ENCODE data around the gene ARVCF.

Gene ARVCF

GRCh38 chr22:19975707-19976035 is 41.0 kb downstream of the ARVCF start:
- Mint-ChIP-seq H3K27me3 (ENCODE audit: low read depth) (no peaks in the 10 kb centered on the region), H3K4me1 (ENCODE audit: low read depth) (no peaks in the 10 kb centered on the region), H3K4me3 (no peak overlapping the region), H3K36me3 (ENCODE audit: low read depth) (no peaks in the 10 kb centered on the region), H3K27ac (no peak overlapping the region), H3K9me3 (no peaks in the 10 kb centered on the region)

- H3K27me3 Mint-ChIP-seq (ENCODE audit: low read depth) = no peaks in the 10 kb centered on the region
- peaks cover 2% of the 10 kb centered on the region for H3K4me1 Mint-ChIP-seq (ENCODE audit: low read depth)
- H3K4me3 Mint-ChIP-seq = no peak overlapping the region
- H3K27ac Mint-ChIP-seq = no peak overlapping the region
- H3K36me3 Mint-ChIP-seq (ENCODE audit: low read depth) = no peaks in the 10 kb centered on the region
- H3K9me3 Mint-ChIP-seq = no peaks in the 10 kb centered on the region
Observed at GRCh38 chr22:19974935-19975706, 41.5 kb downstream of the ARVCF start.

GRCh38 chr22:19974268-19974861 is 42.3 kb downstream of the ARVCF start:
- Mint-ChIP-seq H3K9me3 (no peaks in the 10 kb centered on the region), H3K27me3 (ENCODE audit: low read depth) (no peaks in the 10 kb centered on the region), H3K27ac (no peak overlapping the region), H3K4me3 (no peak overlapping the region), H3K4me1 (ENCODE audit: low read depth) (peaks cover 2% of the 10 kb centered on the region), H3K36me3 (ENCODE audit: low read depth) (no peaks in the 10 kb centered on the region)

- Mint-ChIP-seq H3K36me3 (ENCODE audit: low read depth) (no peaks in the 10 kb centered on the region), H3K4me1 (ENCODE audit: low read depth) (peaks cover 2% of the 10 kb centered on the region), H3K9me3 (no peaks in the 10 kb centered on the region), H3K27ac (no peak overlapping the region), H3K27me3 (ENCODE audit: low read depth) (no peaks in the 10 kb centered on the region), H3K4me3 (no peak overlapping the region)
Observed at GRCh38 chr22:19973551-19974267, 42.9 kb downstream of the ARVCF start.

- Mint-ChIP-seq H3K4me1 (ENCODE audit: low read depth) (peaks cover 2% of the 10 kb centered on the region), H3K4me3 (no peak overlapping the region), H3K9me3 (no peaks in the 10 kb centered on the region), H3K27me3 (ENCODE audit: low read depth) (no peaks in the 10 kb centered on the region), H3K36me3 (ENCODE audit: low read depth) (no peaks in the 10 kb centered on the region), H3K27ac (no peak overlapping the region)
Observed at GRCh38 chr22:19972652-19973550, 43.7 kb downstream of the ARVCF start.

GRCh38 chr22:19972251-19972650 is 44.4 kb downstream of the ARVCF start:
- no peaks in the 10 kb centered on the region for H3K27me3 Mint-ChIP-seq (ENCODE audit: low read depth)

GRCh38 chr22:19971276-19972124 is 45.1 kb downstream of the ARVCF start:
- Mint-ChIP-seq H3K9me3 (no peaks in the 10 kb centered on the region), H3K36me3 (ENCODE audit: low read depth) (peaks cover 3% of the 10 kb centered on the region), H3K27me3 (ENCODE audit: low read depth) (no peaks in the 10 kb centered on the region), H3K4me3 (no peak overlapping the region), H3K4me1 (ENCODE audit: low read depth) (peaks cover 5% of the 10 kb centered on the region), H3K27ac (no peak overlapping the region)

More at GRCh38 chr22:19972251-19972650, 44.4 kb downstream of the ARVCF start:
- H3K36me3 Mint-ChIP-seq (ENCODE audit: low read depth) = no peaks in the 10 kb centered on the region
- peaks cover 2% of the 10 kb centered on the region for H3K4me1 Mint-ChIP-seq (ENCODE audit: low read depth)
- no peaks in the 10 kb centered on the region for H3K9me3 Mint-ChIP-seq
- H3K27ac Mint-ChIP-seq = no peak overlapping the region
- H3K4me3 Mint-ChIP-seq = no peak overlapping the region

GRCh38 chr22:19970479-19971275 is 45.9 kb downstream of the ARVCF start:
- peaks cover 5% of the 10 kb centered on the region for H3K4me1 Mint-ChIP-seq (ENCODE audit: low read depth)
- H3K36me3 Mint-ChIP-seq (ENCODE audit: low read depth) = peaks cover 3% of the 10 kb centered on the region
- H3K9me3 Mint-ChIP-seq = no peaks in the 10 kb centered on the region
- no peak overlapping the region for H3K27ac Mint-ChIP-seq
- no peaks in the 10 kb centered on the region for H3K27me3 Mint-ChIP-seq (ENCODE audit: low read depth)
- H3K4me3 Mint-ChIP-seq = no peak overlapping the region

GRCh38 chr22:19970031-19970478 is 46.6 kb downstream of the ARVCF start:
- H3K27ac Mint-ChIP-seq = no peak overlapping the region
- peaks cover 3% of the 10 kb centered on the region for H3K36me3 Mint-ChIP-seq (ENCODE audit: low read depth)
- no peaks in the 10 kb centered on the region for H3K27me3 Mint-ChIP-seq (ENCODE audit: low read depth)
- no peak overlapping the region for H3K4me3 Mint-ChIP-seq
- H3K9me3 Mint-ChIP-seq = no peaks in the 10 kb centered on the region
- H3K4me1 Mint-ChIP-seq (ENCODE audit: low read depth) = peaks cover 5% of the 10 kb centered on the region

- H3K4me3 Mint-ChIP-seq = no peak overlapping the region
- H3K27ac Mint-ChIP-seq = no peak overlapping the region
- H3K36me3 Mint-ChIP-seq (ENCODE audit: low read depth) = peaks cover 3% of the 10 kb centered on the region
- no peaks in the 10 kb centered on the region for H3K27me3 Mint-ChIP-seq (ENCODE audit: low read depth)
- H3K4me1 Mint-ChIP-seq (ENCODE audit: low read depth) = peaks cover 5% of the 10 kb centered on the region
- H3K9me3 Mint-ChIP-seq = no peaks in the 10 kb centered on the region
Observed at GRCh38 chr22:19969141-19969928, 47.3 kb downstream of the ARVCF start.

GRCh38 chr22:19968450-19968891 is 48.2 kb downstream of the ARVCF start:
- Mint-ChIP-seq H3K36me3 (ENCODE audit: low read depth) (peaks cover 3% of the 10 kb centered on the region), H3K27me3 (ENCODE audit: low read depth) (no peaks in the 10 kb centered on the region), H3K9me3 (no peaks in the 10 kb centered on the region), H3K27ac (no peak overlapping the region), H3K4me1 (ENCODE audit: low read depth) (peaks cover 5% of the 10 kb centered on the region), H3K4me3 (no peak overlapping the region)

- peaks cover 5% of the 10 kb centered on the region for H3K4me1 Mint-ChIP-seq (ENCODE audit: low read depth)
- H3K9me3 Mint-ChIP-seq = no peaks in the 10 kb centered on the region
- peaks cover 3% of the 10 kb centered on the region for H3K36me3 Mint-ChIP-seq (ENCODE audit: low read depth)
- no peak overlapping the region for H3K4me3 Mint-ChIP-seq
- H3K27ac Mint-ChIP-seq = no peak overlapping the region
- H3K27me3 Mint-ChIP-seq (ENCODE audit: low read depth) = no peaks in the 10 kb centered on the region
Observed at GRCh38 chr22:19967850-19968449, 48.7 kb downstream of the ARVCF start.
